Effector memory CD8-positive, alpha-beta T cell (primary cell): Measurements from ENCODE around the gene PEF1.

ENCODE experiments used
- ATAC-seq: fragments of 150-1000 bp; cut with Tn5 transposase; replicated peaks from 2 replicates; pipeline ENCODE4 v1.10.0; 2021; ENCODE audit warnings: mild to moderate bottlenecking, moderate library complexity
- DNase-seq, 3 experiments: peaks; one replicate each; pipeline ENCODE4 v3.0.0; 2021
- H3K27ac Mint-ChIP-seq, 2 donors: one replicate each; pipeline ENCODE4 v1.8.0; 2022; ENCODE audit warnings: mild to moderate bottlenecking in 2 of 2, mixed read lengths in 2 of 2, moderate library complexity in 2 of 2
- H3K27me3 Mint-ChIP-seq, 2 donors: one replicate each; pipeline ENCODE4 v1.8.0; 2022; ENCODE audit warnings: mixed read lengths in 2 of 2
- H3K36me3 Mint-ChIP-seq: one replicate; pipeline ENCODE4 v1.8.0; 2022; ENCODE audit warnings: mild to moderate bottlenecking, moderate library complexity, mixed read lengths; ENCODE audit not compliant: insufficient read depth
- H3K4me1 Mint-ChIP-seq, 2 donors: one replicate each; pipeline ENCODE4 v1.8.0; 2022; ENCODE audit warnings: low read depth in 2 of 2, mixed read lengths in 2 of 2
- H3K4me3 Mint-ChIP-seq, 2 donors: one replicate each; pipeline ENCODE4 v1.8.0; 2022; ENCODE audit warnings: mild to moderate bottlenecking in 2 of 2, mixed read lengths in 2 of 2, moderate library complexity in 2 of 2
- H3K9me3 Mint-ChIP-seq, 2 donors: one replicate each; pipeline ENCODE4 v1.8.0; 2022; ENCODE audit warnings: mixed read lengths in 2 of 2

The PEF1 gene

GRCh38 chr1:31627301-31627929 is 17.3 kb downstream of the PEF1 start:
- Mint-ChIP-seq H3K4me1 (peaks cover 3 to 5% of the 10 kb centered on the region in 2 donors), H3K4me3 (no peak overlapping the region), H3K9me3 (no peaks in the 10 kb centered on the region), H3K36me3 (peaks cover 51% of the 10 kb centered on the region), H3K27ac (peak overlapping the region; percentile 25 to 68), H3K27me3 (no peaks in the 10 kb centered on the region)
- DNase-seq (no peak), ATAC-seq (no peak)

GRCh38 chr1:31626223-31627207 is 18.2 kb downstream of the PEF1 start:
- H3K27ac Mint-ChIP-seq = peak overlapping the region in 1 of 2 donors; percentile 68
- peaks cover 3 to 5% of the 10 kb centered on the region in 2 donors for H3K4me1 Mint-ChIP-seq

GRCh38 chr1:31625561-31626222 is 19.0 kb downstream of the PEF1 start:
- H3K4me1 Mint-ChIP-seq = peaks cover 3 to 5% of the 10 kb centered on the region in 2 donors
- DNase-seq (no peak), ATAC-seq (no peak)
- peaks cover 38% of the 10 kb centered on the region for H3K36me3 Mint-ChIP-seq
- H3K4me3 Mint-ChIP-seq = no peak overlapping the region
- no peak overlapping the region for H3K27ac Mint-ChIP-seq
- H3K9me3 Mint-ChIP-seq = no peaks in the 10 kb centered on the region
- no peaks in the 10 kb centered on the region for H3K27me3 Mint-ChIP-seq

More at GRCh38 chr1:31626223-31627207, 18.2 kb downstream of the PEF1 start:
- Mint-ChIP-seq H3K27me3 (no peaks in the 10 kb centered on the region), H3K36me3 (peaks cover 45% of the 10 kb centered on the region), H3K9me3 (no peaks in the 10 kb centered on the region), H3K4me3 (no peak overlapping the region)
- DNase-seq (no peak), ATAC-seq (no peak)

- H3K36me3 Mint-ChIP-seq = peaks cover 32% of the 10 kb centered on the region
- H3K4me3 Mint-ChIP-seq = no peak overlapping the region
- peak overlapping the region in 1 of 2 donors; percentile 11 for H3K27ac Mint-ChIP-seq
- ATAC-seq (no peak), DNase-seq (no peak)
- H3K9me3 Mint-ChIP-seq = no peaks in the 10 kb centered on the region
- H3K4me1 Mint-ChIP-seq = peaks cover 3 to 5% of the 10 kb centered on the region in 2 donors
- H3K27me3 Mint-ChIP-seq = peaks cover under 1 to 3% of the 10 kb centered on the region in 2 donors
Measured at GRCh38 chr1:31624731-31625514, 19.8 kb downstream of the PEF1 start.

- H3K9me3 Mint-ChIP-seq = no peaks in the 10 kb centered on the region
- H3K27me3 Mint-ChIP-seq = peaks cover 6 to 9% of the 10 kb centered on the region in 2 donors
- ATAC-seq = no peak
- H3K27ac Mint-ChIP-seq = peak overlapping the region; percentile 27 to 72
- no peak for DNase-seq
- H3K36me3 Mint-ChIP-seq = peaks cover 26% of the 10 kb centered on the region
- no peak overlapping the region for H3K4me3 Mint-ChIP-seq
- H3K4me1 Mint-ChIP-seq = peaks cover 5% of the 10 kb centered on the region in 2 donors
Measured at GRCh38 chr1:31624309-31624708, 20.4 kb downstream of the PEF1 start.

GRCh38 chr1:31623365-31623764 is 21.3 kb downstream of the PEF1 start:
- ATAC-seq (no peak), DNase-seq (no peak)
- Mint-ChIP-seq H3K27ac (peak overlapping the region in 1 of 2 donors; percentile 20), H3K4me3 (no peak overlapping the region), H3K9me3 (no peaks in the 10 kb centered on the region), H3K27me3 (peaks cover 16 to 18% of the 10 kb centered on the region in 2 donors), H3K4me1 (peaks cover 5 to 6% of the 10 kb centered on the region in 2 donors), H3K36me3 (peaks cover 25% of the 10 kb centered on the region)

GRCh38 chr1:31621847-31622730 is 22.6 kb downstream of the PEF1 start:
- DNase-seq = no peak
- H3K27ac Mint-ChIP-seq = peak overlapping the region in 1 of 2 donors; percentile 44
- H3K9me3 Mint-ChIP-seq = no peaks in the 10 kb centered on the region
- H3K27me3 Mint-ChIP-seq = peaks cover 22 to 25% of the 10 kb centered on the region in 2 donors
- H3K4me1 Mint-ChIP-seq = peaks cover 7% of the 10 kb centered on the region in 2 donors
- H3K36me3 Mint-ChIP-seq = peaks cover 13% of the 10 kb centered on the region
- H3K4me3 Mint-ChIP-seq = no peak overlapping the region
- ATAC-seq = no peak

- peaks cover 28 to 31% of the 10 kb centered on the region in 2 donors for H3K27me3 Mint-ChIP-seq
- peaks cover 10% of the 10 kb centered on the region for H3K36me3 Mint-ChIP-seq
- no peaks in the 10 kb centered on the region for H3K9me3 Mint-ChIP-seq
- peaks cover 8 to 11% of the 10 kb centered on the region in 2 donors for H3K4me1 Mint-ChIP-seq
- no peak for DNase-seq
- no peak for ATAC-seq
- no peak overlapping the region for H3K27ac Mint-ChIP-seq
- H3K4me3 Mint-ChIP-seq = no peak overlapping the region
Measured at GRCh38 chr1:31621498-31621820, 23.2 kb downstream of the PEF1 start.

- Mint-ChIP-seq H3K27me3 (peaks cover 34 to 37% of the 10 kb centered on the region in 2 donors), H3K4me3 (no peak overlapping the region), H3K9me3 (no peaks in the 10 kb centered on the region), H3K4me1 (peaks cover 8 to 11% of the 10 kb centered on the region in 2 donors), H3K36me3 (peaks cover 10% of the 10 kb centered on the region), H3K27ac (no peak overlapping the region)
- DNase-seq (no peak), ATAC-seq (no peak)
Measured at GRCh38 chr1:31620631-31621497, 23.8 kb downstream of the PEF1 start.

- peaks cover 7% of the 10 kb centered on the region for H3K36me3 Mint-ChIP-seq
- DNase-seq = no peak
- no peak for ATAC-seq
- no peaks in the 10 kb centered on the region for H3K9me3 Mint-ChIP-seq
- H3K27ac Mint-ChIP-seq = peak overlapping the region in 1 of 2 donors; percentile 57
- H3K4me3 Mint-ChIP-seq = peak overlapping the region in 1 of 2 donors; percentile 33
- peaks cover 39 to 45% of the 10 kb centered on the region in 2 donors for H3K27me3 Mint-ChIP-seq
- H3K4me1 Mint-ChIP-seq = peaks cover 8 to 11% of the 10 kb centered on the region in 2 donors
Measured at GRCh38 chr1:31618916-31619846, 25.5 kb downstream of the PEF1 start.
